Fibroblast of mammary gland (primary cell): Measurements from ENCODE around the gene GARIN5B.
A peak's percentile ranks its signal among the peaks of the same experiment; 100 is the strongest.

ENCODE experiments used
- DNase-seq: peaks from one replicate; pipeline ENCODE4 v3.0.0-alpha.2; 2010; ENCODE audit warnings: low read depth
- H3K4me3 ChIP-seq: 2 replicates; pipeline ENCODE4 v1.5.1; 2011; ENCODE audit warnings: low read depth, mild to moderate bottlenecking, low read length, moderate library complexity; ENCODE audit not compliant: control insufficient read depth
- CTCF ChIP-seq: conservative IDR thresholded peaks from 2 replicates; pipeline ENCODE4 v1.5.1; 2011; ENCODE audit warnings: low read depth, low read length, inconsistent platforms; ENCODE audit not compliant: control insufficient read depth, insufficient read depth

Gene GARIN5B

GRCh38 chr19:55347442-55348009, 15.5 kb downstream of the GARIN5B start:
- DNase-seq = no peak
- H3K4me3 ChIP-seq = no peak overlapping the region
- TF ChIP-seq CTCF = no peak

- TF ChIP-seq CTCF = no peak
- H3K4me3 ChIP-seq = no peak overlapping the region
- peak; percentile 25 for DNase-seq
Observed at GRCh38 chr19:55346725-55347441, 16.2 kb downstream of the GARIN5B start.

GRCh38 chr19:55345818-55346724, 17.0 kb downstream of the GARIN5B start:
- TF ChIP-seq CTCF = no peak
- H3K4me3 ChIP-seq = no peak overlapping the region
- peak; percentile 80 for DNase-seq

- TF ChIP-seq CTCF = no peak
- H3K4me3 ChIP-seq = no peak overlapping the region
- no peak for DNase-seq
Observed at GRCh38 chr19:55345101-55345817, 17.8 kb downstream of the GARIN5B start.

GRCh38 chr19:55344444-55344843, 18.6 kb downstream of the GARIN5B start:
- no peak for TF ChIP-seq CTCF
- no peak overlapping the region for H3K4me3 ChIP-seq

More at GRCh38 chr19:55344444-55344843, 18.6 kb downstream of the GARIN5B start:
- no peak for DNase-seq
